GM13976 (cell line): Measurements from ENCODE around the gene MYH6.
A peak's percentile ranks its signal among the peaks of the same experiment; 100 is the strongest.

ENCODE experiments used
- DNase-seq: peaks from one replicate; pipeline ENCODE4 v3.0.0; 2012; ENCODE audit warnings: low spot score
- CTCF ChIP-seq: IDR thresholded peaks from 2 replicates; pipeline ENCODE4 v1.5.1; 2012; ENCODE audit warnings: borderline replicate concordance, mild to moderate bottlenecking; ENCODE audit not compliant: insufficient read depth; ENCODE audit errors: extremely low read depth, missing control alignments, control extremely low read depth
- in situ Hi-C: fragments of 300-500 bp; cut with MboI; formaldehyde crosslinking; loops from one replicate; pipeline ENCODE4 v1.12.0; 2022; ENCODE audit warnings: low sequenced_read_pairs, mixed read lengths, inconsistent platforms; ENCODE audit not compliant: unreplicated experiment

Gene MYH6

GRCh38 chr14:23351681-23352505 lies 56.2 kb downstream of the MYH6 start:
- peak; percentile 46 for DNase-seq
- TF ChIP-seq CTCF = no peak
- in situ Hi-C loops = no loop called here

- TF ChIP-seq CTCF = no peak
- in situ Hi-C loops = no loop called here
- DNase-seq = peak; percentile 21
These were observed 58.8 kb downstream of the MYH6 start for GRCh38 chr14:23349156-23349845.

- DNase-seq = peak; percentile 13
- TF ChIP-seq CTCF = no peak
- in situ Hi-C loops = no loop called here
These were observed 59.8 kb downstream of the MYH6 start for GRCh38 chr14:23348297-23348655.

GRCh38 chr14:23347406-23348296 lies 60.4 kb downstream of the MYH6 start:
- no peak for TF ChIP-seq CTCF
- peak; percentile 21 for DNase-seq
- in situ Hi-C loops = no loop called here

- no peak for DNase-seq
- in situ Hi-C loops = no loop called here
- TF ChIP-seq CTCF = no peak
These were observed 61.2 kb downstream of the MYH6 start for GRCh38 chr14:23346693-23347405.
